SK-N-SH (cell line): ENCODE results near the gene CPT1C.

ENCODE experiments used
- RAD21 ChIP-seq: IDR thresholded peaks from 2 replicates; pipeline ENCODE4 v1.6.1; 2012; ENCODE audit warnings: mild to moderate bottlenecking, low read length
- TF ChIP-seq, protein P1 (sequence below): fragments of 200-600 bp; sonication (generic); IDR thresholded peaks from 2 replicates; pipeline ENCODE4 v1.6.1; 2017; ENCODE audit warnings: antibody characterized with exemption, mild to moderate bottlenecking, moderate library complexity
- TF ChIP-seq, protein P2 (sequence below): IDR thresholded peaks from 2 replicates; pipeline ENCODE4 v1.4.0; 2012; ENCODE audit warnings: low read depth

DNA sequence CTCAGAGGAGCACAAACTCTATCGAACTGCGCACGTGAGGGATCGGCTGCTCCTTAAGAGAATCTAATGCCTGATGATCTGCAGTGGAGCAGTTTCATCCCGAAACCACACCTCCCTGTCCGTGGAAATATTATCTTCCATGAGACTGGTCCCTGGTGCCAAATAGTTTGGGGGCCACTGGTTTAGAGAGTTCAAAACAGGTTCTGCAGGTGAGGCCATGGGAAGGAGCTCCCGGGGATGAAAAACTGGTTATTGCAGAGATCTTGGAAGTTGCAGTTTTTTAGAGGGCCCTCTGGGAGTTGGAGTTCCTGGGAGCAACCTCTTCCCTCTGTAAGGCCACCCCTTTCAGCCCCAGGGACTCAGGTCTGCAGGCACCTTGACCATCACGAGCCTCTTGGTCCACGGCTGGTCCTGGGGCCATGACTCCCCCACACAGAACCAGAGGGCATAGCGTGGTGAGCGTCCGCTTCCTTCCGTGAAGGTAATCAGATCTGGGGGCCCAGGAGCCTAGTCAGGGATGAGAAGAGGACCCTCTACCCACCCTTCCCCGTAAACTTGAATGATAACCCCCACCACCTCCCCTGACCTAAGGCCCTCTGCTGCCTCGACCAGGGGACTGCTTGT, 30.5 kb upstream of the CPT1C start:
- TF ChIP-seq, protein P1, sequence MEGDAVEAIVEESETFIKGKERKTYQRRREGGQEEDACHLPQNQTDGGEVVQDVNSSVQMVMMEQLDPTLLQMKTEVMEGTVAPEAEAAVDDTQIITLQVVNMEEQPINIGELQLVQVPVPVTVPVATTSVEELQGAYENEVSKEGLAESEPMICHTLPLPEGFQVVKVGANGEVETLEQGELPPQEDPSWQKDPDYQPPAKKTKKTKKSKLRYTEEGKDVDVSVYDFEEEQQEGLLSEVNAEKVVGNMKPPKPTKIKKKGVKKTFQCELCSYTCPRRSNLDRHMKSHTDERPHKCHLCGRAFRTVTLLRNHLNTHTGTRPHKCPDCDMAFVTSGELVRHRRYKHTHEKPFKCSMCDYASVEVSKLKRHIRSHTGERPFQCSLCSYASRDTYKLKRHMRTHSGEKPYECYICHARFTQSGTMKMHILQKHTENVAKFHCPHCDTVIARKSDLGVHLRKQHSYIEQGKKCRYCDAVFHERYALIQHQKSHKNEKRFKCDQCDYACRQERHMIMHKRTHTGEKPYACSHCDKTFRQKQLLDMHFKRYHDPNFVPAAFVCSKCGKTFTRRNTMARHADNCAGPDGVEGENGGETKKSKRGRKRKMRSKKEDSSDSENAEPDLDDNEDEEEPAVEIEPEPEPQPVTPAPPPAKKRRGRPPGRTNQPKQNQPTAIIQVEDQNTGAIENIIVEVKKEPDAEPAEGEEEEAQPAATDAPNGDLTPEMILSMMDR = no peak
- TF ChIP-seq RAD21 = no peak
- TF ChIP-seq, protein P2, sequence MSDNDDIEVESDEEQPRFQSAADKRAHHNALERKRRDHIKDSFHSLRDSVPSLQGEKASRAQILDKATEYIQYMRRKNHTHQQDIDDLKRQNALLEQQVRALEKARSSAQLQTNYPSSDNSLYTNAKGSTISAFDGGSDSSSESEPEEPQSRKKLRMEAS = no peak
